Kidney epithelial cell (primary cell): Measurements from ENCODE around the gene CASTOR1. TPM values are rescaled to one million over a fixed set of nuclear protein-coding genes. Genes with fewer than 3 reads are reported as not detected.
A peak's percentile ranks its signal among the peaks of the same experiment; 100 is the strongest.

ENCODE experiments used
- DNase-seq: peaks from one replicate; pipeline ENCODE4 v3.0.0-alpha.2; 2010; ENCODE audit warnings: low read depth
- H3K27me3 ChIP-seq: 2 replicates; pipeline ENCODE4 v1.6.0; 2011; ENCODE audit warnings: low read length; ENCODE audit not compliant: control insufficient read depth, insufficient read depth
- H3K36me3 ChIP-seq: 2 replicates; pipeline ENCODE4 v1.5.1; 2011; ENCODE audit warnings: low read length; ENCODE audit not compliant: control insufficient read depth, insufficient read depth
- H3K4me3 ChIP-seq: 2 replicates; pipeline ENCODE4 v1.5.1; 2011; ENCODE audit warnings: low read depth, mild to moderate bottlenecking, control low read depth, low read length
- CTCF ChIP-seq: IDR thresholded peaks from 2 replicates; pipeline ENCODE4 v1.5.1; 2011; ENCODE audit warnings: mild to moderate bottlenecking, moderate library complexity, low read length, control low read depth, inconsistent platforms; ENCODE audit not compliant: insufficient read depth, poor library complexity, severe bottlenecking
- total RNA-seq: library from RNA; depleted of rRNA; stranded (reverse); fragments of >200 nt; gene quantifications from 2 replicates; pipeline ENCODE4 v1.2.3, GENCODE V29; 2015

CASTOR1 gene
- total RNA-seq, 1 donor from 2014 or later: 10.5 TPM

GRCh38 chr22:30334646-30335045 is 45.3 kb upstream of the CASTOR1 start:
- Histone ChIP-seq H3K36me3 (peaks cover 11% of the 10 kb centered on the region), H3K27me3 (no peaks in the 10 kb centered on the region), H3K4me3 (no peak overlapping the region)
- no peak for TF ChIP-seq CTCF
- DNase-seq: no peak

DNA sequence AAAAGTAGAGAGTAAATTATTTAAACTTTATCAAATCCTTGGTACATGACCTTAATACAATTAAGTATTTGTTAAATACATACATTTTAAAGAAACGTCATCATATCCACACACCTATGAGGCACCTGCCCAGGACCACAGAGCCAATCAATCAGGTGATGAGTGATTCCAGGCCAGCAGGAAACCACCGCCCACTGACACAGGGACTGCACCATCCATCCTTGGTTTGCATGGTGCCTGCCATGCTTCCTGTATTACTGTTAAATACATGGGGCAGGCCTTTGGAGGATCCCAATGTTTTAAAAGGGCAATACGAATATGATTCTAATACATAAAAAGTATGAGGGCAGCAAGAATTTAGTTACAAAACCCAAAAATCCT is 44.4 kb upstream of the CASTOR1 start:
- TF ChIP-seq CTCF: no peak
- Histone ChIP-seq H3K27me3 (no peaks in the 10 kb centered on the region), H3K36me3 (peaks cover 9% of the 10 kb centered on the region), H3K4me3 (no peak overlapping the region)
- no peak for DNase-seq

DNA sequence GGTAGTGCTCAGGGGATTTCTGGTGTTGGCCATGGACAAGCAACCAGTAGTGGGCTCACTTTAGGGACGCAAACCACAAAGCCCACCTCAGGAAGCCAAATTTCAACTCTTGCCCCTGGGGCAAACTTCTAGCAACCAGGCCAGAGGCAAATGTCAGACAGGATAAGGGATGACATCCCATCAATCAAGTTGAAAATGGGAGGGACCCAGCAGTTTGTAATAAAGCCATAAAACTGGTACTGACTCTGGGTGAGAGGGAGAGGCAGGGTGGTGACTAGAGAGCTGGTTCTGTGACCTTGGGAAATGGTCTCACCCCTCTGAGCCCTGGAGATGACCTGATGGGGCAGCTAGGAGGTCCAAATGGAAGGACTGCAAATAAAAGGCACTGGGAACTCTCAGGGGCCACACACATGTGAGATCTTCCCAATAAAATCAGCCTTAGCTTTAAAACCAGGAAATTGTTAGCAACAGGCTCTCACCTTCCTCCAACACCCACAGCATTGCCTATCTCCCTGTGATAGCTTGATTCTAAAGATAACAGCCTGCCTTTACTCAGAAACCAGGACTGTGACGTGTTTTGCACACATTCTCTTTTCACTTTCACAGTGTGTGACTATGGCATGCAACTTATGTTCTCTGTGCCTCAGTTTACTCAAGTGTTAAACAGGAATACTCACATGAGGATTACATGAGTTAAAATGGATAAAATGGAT is 43.8 kb upstream of the CASTOR1 start:
- DNase-seq: no peak
- no peak for TF ChIP-seq CTCF
- H3K36me3 ChIP-seq: peaks cover 8% of the 10 kb centered on the region
- no peaks in the 10 kb centered on the region for H3K27me3 ChIP-seq
- H3K4me3 ChIP-seq: no peak overlapping the region

- no peak for DNase-seq
- TF ChIP-seq CTCF: no peak
- Histone ChIP-seq H3K4me3 (no peak overlapping the region), H3K27me3 (no peaks in the 10 kb centered on the region), H3K36me3 (peaks cover 6% of the 10 kb centered on the region)
Measured at GRCh38 chr22:30332551-30332950, 43.2 kb upstream of the CASTOR1 start.

GRCh38 chr22:30328466-30329049 is 39.3 kb upstream of the CASTOR1 start:
- no peak for TF ChIP-seq CTCF
- Histone ChIP-seq H3K36me3 (peaks cover 2% of the 10 kb centered on the region), H3K27me3 (no peaks in the 10 kb centered on the region), H3K4me3 (no peak overlapping the region)
- DNase-seq: no peak

GRCh38 chr22:30327864-30328345 is 38.6 kb upstream of the CASTOR1 start:
- no peak for DNase-seq
- H3K4me3 ChIP-seq: no peak overlapping the region
- TF ChIP-seq CTCF: peak; percentile 21
- no peaks in the 10 kb centered on the region for H3K36me3 ChIP-seq
- H3K27me3 ChIP-seq: no peaks in the 10 kb centered on the region
